Gastroesophageal sphincter (tissue), 3 donors: ENCODE data around the gene LMNTD2.

Experiments
- CTCF ChIP-seq, 4 experiments: fragments of 200-600 bp in 2 of 4; fragments of 450-650 bp in 2 of 4; sonication (generic) in 1 of 4; IDR thresholded peaks; one replicate each; pipeline ENCODE4 v1.5.1; 2017 to 2019; ENCODE audit warnings: antibody characterized with exemption in 4 of 4, mild to moderate bottlenecking in 2 of 4, moderate library complexity in 2 of 4
- EP300 ChIP-seq: sonication (generic); formaldehyde crosslinking; IDR thresholded peaks from one replicate; pipeline ENCODE4 v1.6.1; 2017; ENCODE audit warnings: antibody characterized with exemption, mild to moderate bottlenecking
- POLR2A ChIP-seq, 2 donors: fragments of 450-650 bp; IDR thresholded peaks; one replicate each; pipeline ENCODE4 v1.6.1; 2017; ENCODE audit warnings: antibody characterized with exemption in 2 of 2, mild to moderate bottlenecking in 2 of 2, moderate library complexity in 1 of 2

- no peak for TF ChIP-seq CTCF (IDR thresholded peaks at IDR 0.05)
- no peak for TF ChIP-seq POLR2A (IDR thresholded peaks at IDR 0.05)
- TF ChIP-seq EP300, result no peak
Measured at GRCh38 chr11:532986-533585, 27.5 kb downstream of the LMNTD2 start.
